NOMO-1 treated with DMSO at 0.1 percent for 48 hours (cell line): Measurements from ENCODE around the gene MCM10.

ENCODE experiments used
- DNase-seq: peaks from one replicate; lab custom pipeline; 2025; ENCODE audit not compliant: unreplicated experiment; lab: John Stamatoyannopoulos, UW

The MCM10 gene

DNA sequence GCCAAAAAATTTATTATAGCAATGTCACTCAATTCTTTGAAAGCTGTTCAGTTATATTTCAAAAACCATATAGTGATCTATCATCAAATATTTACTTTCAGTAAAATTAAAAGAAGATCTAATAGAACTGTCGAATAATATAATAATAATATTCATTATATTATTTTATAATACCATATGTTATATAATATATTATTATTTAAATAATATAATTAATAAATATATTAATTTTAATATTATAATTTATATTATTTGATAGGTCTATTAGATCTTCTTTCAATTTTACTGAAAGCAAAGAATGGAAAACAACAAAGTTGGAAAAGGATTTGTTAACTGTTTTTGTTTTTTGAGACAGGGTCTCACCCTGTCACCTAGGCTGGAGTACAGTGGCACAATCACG is 95.3 kb downstream of the MCM10 start:
- DNase-seq, result no peak

- no peak for DNase-seq
Observed at GRCh38 chr10:13257621-13258140, 96.3 kb downstream of the MCM10 start.
